GF-D8 (cell line): ENCODE data around the gene APH1B.

Source experiments
- DNase-seq: peaks from one replicate; lab custom pipeline; 2025; lab: John Stamatoyannopoulos, UW

The APH1B gene

DNA sequence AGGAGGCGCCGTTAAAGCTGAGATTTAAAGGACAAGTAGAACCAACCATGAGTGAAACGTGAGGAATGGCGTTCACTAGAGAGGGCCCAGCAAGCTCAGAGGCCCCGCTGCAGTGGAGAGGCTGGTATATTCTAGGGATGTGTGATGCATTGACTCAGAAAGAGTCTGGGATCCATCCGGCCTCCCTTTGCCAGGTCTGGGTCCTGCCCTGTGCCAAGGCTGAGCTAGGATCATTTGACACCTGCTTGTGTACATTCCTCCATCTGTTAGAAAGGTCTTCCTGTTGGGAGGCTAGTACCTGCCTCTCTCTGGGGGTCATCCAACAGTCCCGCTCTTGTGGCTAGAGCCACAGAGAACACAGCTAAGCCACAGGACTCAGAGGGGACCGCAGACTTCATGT lies 75.9 kb downstream of the APH1B start:
- DNase-seq, result no peak

DNA sequence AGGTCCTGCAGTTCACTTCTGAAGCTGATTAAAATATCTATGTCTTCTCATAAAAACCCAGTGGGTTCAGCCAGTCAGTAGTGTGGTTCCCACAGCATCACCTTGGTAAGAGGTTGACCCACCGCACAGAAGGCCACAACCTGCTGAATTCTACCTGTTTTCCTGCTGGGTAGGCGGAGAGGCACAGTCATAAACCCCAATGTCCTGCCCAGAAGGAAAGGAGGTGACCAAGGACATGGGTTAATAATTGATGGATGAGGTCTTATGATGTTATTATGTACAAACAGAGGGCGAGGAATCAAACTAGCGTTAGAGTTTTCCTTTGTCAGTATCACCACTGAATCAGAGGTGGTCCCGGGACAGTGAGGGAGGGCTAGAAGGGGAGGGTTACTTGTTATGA lies 76.5 kb downstream of the APH1B start:
- no peak for DNase-seq

DNA sequence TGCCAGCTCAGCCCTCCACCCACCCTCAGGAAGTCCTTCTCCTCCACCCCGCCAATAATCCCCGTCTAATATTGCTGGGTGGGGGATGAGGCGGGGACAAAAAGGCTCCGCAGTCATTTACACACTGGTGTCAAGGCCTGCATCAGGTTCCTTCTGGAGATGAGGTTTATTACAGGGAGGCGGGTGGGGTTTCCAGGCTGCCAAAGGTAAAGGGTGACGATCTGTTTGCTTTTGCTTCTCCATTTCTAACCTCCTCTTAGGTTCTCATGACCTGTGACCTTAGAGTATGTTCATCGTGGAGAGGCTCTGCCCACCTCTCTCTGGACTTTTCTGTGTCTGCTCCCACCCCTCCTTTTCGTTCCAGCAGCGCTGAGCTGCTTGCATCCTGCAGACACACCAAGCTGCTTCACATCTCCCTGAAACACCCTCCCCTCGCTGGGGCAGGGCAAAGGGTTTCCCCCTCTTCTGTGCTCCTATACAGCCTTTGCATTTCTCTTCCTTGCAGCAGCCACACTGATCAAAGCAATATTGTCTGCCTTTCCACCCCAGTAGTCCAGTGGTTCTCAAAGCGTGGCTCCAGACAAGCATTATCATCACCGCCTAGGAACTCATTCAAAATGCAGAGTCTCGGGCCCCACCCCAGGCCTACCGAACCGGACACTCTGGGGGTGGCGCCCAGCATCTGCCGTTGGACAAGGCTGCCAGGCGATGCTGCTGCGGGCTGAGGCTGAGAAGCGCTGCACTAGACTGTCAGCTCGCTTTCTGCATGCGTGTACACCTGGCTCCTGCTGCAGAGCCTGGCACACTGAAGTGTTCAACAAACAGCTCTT lies 77.6 kb downstream of the APH1B start:
- no peak for DNase-seq

DNA sequence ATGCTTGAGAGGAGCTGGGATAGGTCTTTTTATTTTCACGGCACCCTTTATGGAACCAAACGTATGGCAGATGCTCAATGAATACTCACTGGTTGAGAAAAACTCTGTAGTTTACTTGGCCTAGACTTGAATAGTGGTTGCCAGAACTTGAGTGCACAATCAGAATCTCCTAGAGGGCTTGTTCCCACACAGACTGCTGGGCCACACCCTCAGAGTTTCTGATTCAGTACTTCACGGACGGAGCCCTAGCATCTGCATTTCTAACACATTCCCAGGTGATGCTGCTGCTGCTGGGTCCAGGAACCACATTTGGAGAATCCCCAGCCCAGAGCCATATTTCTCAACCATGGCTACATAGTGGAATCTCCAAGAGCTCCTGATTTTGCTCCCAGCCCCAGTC lies 79.7 kb downstream of the APH1B start:
- no peak for DNase-seq

DNA sequence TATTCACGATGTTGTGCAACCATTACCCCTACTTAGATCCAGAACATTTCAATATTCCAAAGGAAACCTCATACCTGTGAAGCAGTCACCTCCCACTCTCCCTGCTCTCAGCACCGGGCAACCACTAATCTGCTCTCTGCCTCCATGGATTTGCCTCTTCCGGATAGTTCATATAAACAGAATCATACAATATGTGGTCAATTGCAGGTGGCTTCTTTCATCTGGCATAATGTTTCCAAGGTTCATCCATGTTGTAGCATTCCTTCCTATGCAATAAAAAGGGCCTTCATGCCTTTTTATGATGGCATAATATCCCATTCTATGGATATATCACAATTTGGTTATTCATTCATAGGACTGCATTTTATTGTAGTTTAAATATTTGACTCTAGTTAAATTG lies 80.3 kb downstream of the APH1B start:
- no peak for DNase-seq

DNA sequence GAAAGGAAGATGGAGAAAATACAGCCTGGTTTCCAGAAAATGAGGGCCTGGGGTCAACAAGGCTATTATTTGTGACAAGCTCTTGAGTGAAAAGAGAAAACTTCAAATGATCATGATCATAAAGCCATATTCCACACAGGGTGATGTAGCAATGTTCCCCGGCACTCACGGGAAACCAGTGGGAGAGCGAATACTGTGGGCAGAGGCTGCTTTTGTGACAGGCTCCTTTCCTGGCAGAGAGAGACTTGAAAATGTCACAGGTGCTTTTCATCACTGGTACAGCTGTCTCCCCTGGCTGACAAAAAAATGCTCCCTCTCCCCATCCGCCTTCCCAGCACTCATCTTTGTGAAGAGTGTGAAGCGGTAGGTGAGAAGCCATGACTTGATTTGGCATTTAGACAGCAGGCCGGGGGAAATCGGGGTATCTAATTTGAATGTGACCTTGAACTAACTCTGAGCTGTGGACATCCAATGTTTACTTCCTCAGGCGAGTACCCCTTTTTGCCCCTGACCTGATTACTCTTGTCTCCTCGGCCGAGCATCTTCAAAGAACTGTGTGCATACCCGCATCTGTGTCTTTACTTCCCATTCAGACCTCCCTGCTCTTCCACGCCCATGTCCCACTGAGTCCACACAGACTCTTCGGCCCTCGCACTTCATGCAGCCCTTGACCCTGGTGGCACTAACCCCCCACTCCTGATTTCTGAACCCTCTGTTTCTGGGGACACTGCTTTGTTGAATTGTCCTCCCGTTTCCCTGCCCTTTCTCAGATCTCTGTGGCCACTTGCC lies 81.0 kb downstream of the APH1B start:
- DNase-seq, result no peak
